ENCODE results near the gene HCFC1.

Gene HCFC1

DNA sequence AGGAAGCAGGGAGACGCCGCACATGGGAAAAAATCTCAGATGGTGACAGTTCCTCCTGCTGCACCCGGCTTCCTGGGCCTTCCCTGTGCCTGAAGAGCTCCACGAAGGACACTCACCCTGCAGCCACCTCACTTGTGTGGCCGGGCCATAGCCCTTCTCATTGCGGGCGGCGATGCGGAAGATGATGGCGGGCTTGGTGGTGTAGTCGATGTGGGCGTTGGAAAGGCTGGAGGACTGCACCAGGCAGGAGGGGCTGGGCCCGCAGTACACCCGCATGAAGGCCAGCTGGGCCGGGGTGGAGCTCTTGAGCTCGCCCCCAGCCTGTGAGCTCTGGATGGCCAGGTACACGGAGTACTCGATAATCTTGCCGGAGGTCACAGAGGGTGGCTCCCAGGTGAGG lies 21.5 kb downstream of the HCFC1 start:
- TF ChIP-seq, protein P1, sequence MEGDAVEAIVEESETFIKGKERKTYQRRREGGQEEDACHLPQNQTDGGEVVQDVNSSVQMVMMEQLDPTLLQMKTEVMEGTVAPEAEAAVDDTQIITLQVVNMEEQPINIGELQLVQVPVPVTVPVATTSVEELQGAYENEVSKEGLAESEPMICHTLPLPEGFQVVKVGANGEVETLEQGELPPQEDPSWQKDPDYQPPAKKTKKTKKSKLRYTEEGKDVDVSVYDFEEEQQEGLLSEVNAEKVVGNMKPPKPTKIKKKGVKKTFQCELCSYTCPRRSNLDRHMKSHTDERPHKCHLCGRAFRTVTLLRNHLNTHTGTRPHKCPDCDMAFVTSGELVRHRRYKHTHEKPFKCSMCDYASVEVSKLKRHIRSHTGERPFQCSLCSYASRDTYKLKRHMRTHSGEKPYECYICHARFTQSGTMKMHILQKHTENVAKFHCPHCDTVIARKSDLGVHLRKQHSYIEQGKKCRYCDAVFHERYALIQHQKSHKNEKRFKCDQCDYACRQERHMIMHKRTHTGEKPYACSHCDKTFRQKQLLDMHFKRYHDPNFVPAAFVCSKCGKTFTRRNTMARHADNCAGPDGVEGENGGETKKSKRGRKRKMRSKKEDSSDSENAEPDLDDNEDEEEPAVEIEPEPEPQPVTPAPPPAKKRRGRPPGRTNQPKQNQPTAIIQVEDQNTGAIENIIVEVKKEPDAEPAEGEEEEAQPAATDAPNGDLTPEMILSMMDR (conservative IDR thresholded peaks at IDR 0.05; ENCODE audit: low read depth, low read length), result no peak
- no peak overlapping the region for H3K4me3 ChIP-seq (ENCODE audit: low read length)
- DNase-seq (ENCODE audit: low read depth), result no peak

DNA sequence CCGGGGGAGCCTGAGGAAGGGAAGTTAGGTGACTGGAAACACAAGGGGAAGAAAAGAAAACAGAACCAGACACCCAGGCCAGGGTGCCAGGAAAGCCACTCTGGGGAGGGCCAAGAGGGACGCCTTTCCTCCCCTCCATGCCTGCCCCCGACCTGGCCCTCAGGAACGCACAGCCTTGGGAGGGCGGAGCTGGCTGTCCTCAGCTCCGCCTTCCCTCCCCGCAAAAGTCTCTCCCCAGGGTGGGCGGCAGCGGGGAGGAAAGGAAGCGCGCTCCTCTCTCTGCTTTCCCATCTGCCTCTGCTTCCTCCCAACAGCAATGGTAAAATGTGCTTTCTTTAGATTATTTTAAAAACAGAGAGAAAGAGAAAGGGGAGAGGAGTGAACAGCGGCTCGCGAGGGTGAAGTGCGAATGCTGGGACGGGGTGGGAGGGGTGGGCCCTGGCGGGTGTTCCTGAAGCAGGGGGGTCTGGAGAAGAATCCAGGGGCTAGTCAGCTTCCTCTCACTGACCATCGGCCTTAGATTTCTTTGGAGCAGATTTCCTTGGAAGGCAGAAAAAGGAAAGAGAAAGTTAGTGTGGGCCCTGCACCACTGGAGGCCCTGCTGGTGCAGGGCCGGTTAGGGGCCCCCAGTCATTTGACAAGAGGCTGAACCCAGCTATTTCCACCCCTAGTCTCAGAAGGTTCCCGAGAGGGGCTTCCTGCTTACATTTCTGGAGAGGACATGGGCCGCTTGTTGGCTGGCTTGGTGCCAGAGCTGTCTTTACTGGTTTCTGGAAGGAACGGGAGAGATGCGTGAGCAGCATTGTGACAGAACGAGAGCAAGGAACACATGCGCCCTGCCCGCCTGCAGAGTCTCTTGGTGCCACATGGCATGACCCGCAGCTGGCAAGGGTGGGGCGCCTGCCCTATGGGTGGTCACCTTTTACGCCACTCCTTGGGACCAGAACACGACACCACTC lies 22.5 kb downstream of the HCFC1 start:
- TF ChIP-seq, protein P1 (conservative IDR thresholded peaks at IDR 0.05; ENCODE audit: low read depth, low read length), result no peak
- H3K4me3 ChIP-seq (ENCODE audit: low read length), result no peak overlapping the region
- no peak for DNase-seq (ENCODE audit: low read depth)

DNA sequence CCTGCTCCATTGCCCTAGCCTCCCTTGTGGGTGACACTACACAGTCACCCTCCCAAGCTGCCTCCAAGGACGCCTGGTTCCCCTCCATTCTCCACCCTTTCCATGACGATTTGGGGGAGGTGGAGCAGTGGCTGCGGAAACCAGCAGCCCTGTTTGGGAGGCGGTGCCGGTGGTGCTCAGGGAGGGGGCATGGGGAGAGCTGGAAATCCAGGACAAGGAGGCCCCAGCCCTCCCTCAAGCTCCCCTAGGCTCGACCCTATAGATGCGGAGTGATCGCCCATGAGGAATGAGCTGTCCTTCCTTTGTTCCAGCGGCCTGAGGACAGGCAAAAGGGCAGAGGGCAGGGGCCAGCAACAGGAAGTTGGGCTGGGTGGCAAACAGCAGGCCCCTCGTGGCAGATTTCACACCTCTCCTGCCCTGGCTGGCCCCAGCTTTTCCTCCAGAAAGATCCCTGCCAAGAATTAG lies 23.6 kb downstream of the HCFC1 start:
- DNase-seq (ENCODE audit: low read depth), result no peak
- TF ChIP-seq, protein P1 (conservative IDR thresholded peaks at IDR 0.05; ENCODE audit: low read depth, low read length), result no peak
- no peak overlapping the region for H3K4me3 ChIP-seq (ENCODE audit: low read length)

DNA sequence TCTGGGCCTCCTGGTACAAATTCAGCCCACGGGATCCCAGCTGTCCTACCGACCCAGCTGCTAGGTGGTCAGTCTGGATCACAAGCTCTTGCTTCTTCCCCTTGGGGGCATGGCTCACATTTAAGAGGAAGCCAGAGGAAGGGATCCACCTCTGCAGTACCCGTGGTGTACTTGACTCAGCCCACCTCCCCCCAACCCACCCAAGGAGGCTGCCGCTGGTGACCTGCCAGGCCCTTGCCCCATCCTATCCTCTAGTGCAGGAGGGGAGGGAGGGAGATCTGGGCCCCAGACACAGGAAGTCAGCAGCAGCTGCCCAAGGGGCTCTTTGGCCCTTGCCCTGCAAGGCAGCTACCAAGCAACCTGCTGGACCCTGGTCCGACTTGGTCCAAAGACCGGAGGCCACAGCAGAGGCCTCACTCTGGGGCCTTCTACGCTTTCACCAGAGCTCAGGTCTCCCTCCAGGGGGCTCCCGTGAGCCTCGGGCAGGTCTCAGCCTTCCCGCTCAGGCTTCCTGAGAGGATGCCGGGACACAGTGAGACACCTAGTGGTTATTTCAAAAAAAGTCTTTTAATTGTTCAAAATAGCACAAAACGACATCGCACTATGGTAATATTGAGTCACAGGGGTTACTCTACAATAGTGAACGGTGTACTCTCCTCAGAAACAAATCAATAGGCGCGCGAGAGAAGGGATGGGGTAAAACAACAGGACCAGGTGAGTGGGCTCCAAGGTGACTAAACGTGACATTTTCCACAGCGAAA lies 24.4 kb downstream of the HCFC1 start:
- DNase-seq (ENCODE audit: low read depth), result no peak
- TF ChIP-seq, protein P1 (conservative IDR thresholded peaks at IDR 0.05; ENCODE audit: low read depth, low read length), result peak; percentile 95
- H3K4me3 ChIP-seq (ENCODE audit: low read length), result no peak overlapping the region

DNA sequence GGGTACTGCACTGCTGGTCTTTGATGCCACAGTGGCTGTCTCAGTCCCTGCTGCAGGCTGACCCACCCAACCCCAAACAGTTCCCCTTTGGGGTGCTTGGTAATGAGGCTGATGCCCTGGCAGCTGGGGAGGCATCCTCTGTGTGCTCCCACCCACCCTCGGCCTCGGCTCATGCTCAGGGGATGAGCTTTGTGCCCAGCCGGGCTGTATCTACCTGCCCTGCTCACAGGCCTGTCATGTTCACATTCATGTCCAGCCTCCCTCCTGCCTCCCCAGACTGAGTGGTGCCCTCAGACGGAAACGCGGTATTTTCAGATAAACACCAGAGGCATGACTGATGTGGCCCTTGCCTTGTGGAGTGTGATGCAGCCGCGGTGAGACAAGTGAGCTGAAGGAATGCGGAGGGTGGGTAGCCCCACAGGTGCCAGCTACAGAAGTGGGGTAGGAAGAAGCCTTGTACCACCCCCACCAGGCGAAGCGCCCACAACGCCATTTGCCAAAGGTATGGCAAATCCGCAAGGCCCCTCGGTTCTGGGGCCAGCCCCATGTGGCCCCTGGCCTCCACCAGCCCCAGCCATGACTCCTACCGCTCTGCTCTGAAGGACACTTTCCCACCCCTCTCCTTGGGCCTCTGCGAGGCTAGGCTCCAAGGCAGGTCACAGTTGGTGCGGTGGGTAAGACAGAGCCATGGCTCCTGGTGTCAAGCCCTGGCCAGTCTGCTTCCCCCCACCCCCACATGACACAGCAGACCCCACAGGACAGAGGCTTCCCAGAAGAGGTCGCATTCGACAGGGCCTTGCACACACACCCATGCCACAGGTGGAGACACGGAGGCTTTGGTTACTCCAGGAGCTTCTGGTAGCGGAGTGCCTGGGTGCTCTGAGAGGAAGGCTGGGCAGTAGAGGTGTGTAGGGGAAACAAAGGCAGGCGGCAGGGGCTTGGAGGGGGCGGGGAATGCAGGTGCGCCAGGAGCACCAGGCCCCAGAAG lies 25.4 kb downstream of the HCFC1 start:
- DNase-seq (ENCODE audit: low read depth), result no peak
- no peak overlapping the region for H3K4me3 ChIP-seq (ENCODE audit: low read length)
- TF ChIP-seq, protein P1 (conservative IDR thresholded peaks at IDR 0.05; ENCODE audit: low read depth, low read length), result no peak

DNA sequence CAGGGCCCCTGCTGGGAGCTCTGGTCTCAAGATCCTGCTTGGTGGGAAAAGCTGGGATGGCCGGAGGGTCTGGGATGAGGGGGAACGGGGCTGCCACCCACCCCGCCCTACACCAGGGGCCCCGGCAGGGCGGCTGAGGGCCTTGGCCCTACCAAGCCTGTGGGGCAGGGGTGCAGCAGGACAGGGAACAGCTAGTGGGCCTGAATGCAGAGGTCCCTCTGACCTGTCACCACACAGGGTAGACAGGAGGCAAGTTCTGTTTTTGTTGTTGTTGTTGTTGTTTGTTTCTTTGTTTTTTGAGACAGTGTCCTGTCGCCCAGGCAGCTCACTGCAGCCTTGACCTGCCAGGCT lies 26.8 kb downstream of the HCFC1 start:
- no peak overlapping the region for H3K4me3 ChIP-seq (ENCODE audit: low read length)
- no peak for DNase-seq (ENCODE audit: low read depth)
- TF ChIP-seq, protein P1 (conservative IDR thresholded peaks at IDR 0.05; ENCODE audit: low read depth, low read length), result no peak
